ENCODE measurements around the gene GJD4. TPM values are rescaled to one million over a fixed set of nuclear protein-coding genes. Genes with fewer than 3 reads are reported as not detected.

The GJD4 gene
- polyA plus RNA-seq, 3 donors, result 0.09 to 0.21 TPM; not detected in 1

DNA sequence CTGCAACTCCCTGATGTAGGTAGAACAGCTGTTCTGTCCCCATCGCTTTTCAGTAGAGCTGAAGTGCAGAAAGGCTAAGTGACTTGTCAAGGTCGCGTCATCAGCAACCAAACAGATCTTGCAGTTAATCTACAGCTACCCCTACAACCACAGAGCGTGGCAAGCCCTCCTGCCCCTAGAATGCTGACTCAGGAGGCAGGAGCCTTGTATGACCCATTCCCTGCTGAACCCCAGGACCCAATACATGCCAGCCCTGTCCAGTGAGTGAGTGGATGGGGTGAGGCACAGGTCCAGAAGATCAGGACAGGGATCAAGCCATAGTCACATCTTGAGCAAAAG, 26.6 kb upstream of the GJD4 start:
- no peak for DNase-seq

DNA sequence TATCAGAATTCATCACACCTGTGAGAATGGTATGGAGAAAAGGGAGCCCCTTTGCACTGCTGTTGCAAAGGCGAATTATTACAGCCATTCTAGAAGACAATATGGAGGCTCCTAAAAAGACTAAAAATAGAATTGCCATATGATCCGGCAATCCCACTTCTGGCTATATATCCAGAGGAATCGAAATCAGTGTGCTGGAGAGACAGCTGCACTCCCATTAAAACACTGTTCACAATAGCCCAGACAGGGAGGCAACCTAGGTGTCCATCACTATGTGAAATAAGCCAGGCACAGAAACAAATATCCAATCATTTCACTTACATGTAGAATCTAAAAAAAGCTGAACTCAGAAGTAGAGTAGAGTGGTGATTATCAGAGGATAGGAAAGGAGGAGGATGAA, 26.0 kb upstream of the GJD4 start:
- DNase-seq, result no peak

DNA sequence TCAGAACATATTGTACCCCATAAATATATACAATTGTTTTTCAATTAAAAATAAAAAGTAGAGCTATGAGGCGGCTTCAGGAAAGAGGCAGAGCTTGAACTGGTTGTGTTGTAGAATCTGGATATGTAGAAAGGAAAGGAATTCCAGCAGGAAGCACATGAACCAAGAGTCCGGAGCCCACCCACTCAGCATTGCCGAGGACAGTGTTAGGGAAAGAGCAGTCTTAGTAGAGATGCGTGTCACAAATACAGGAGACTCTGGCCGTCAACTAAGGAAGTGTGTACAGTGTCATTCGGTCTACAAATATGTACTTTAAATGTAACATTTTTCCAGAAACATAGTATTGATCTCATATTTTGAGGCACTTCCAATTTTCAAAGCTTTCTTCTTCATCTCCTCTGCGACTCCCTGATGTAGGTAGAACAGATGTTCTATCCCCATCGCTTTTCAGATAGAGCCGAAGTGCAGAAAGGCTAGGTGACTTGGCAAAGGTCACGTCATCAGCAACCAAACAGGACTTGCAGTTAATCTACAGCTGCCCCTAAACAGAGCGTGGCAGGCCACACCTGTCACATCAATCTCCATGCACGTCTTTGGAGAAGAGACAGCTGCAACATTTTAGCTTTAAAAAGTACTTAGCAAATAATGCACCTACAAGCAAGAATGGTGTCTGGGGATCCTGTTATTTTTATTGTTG, 25.3 kb upstream of the GJD4 start:
- no peak for DNase-seq

DNA sequence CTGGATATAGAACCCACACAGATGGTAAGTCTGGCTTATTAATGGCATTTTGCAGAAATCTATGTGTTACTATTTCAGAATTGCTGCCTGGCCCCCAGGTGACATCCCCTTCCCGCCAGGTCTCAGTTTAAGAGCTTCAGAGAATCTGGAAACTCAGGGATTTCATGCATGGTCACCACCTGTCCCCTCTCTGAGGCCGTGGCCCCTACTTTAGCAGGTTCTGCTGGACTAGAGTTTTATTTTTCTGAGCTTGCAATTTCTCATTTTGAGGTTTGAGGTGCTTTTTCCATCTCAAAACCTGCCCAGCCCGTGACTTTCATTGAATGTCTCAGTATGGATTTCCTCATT, 24.7 kb upstream of the GJD4 start:
- DNase-seq, result no peak

DNA sequence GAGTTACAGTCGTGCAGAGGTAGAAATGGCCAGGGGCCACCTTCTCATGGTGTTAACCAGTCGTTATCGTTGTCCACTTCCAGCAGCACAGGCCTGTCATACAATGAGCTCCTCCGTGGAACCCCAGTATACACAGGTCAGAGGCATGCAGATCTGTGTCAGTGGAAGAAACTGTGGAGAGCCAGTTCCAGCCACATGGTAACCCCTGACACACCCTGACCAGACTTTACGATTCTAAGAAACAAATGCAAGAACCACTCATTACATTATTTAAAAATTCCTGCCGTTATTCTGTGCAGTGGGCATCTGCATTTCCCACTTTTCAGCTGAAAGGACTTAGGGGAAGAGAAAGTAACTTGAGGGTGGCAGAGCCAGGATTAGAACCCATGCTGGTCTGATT, 23.5 kb upstream of the GJD4 start:
- DNase-seq, result no peak

DNA sequence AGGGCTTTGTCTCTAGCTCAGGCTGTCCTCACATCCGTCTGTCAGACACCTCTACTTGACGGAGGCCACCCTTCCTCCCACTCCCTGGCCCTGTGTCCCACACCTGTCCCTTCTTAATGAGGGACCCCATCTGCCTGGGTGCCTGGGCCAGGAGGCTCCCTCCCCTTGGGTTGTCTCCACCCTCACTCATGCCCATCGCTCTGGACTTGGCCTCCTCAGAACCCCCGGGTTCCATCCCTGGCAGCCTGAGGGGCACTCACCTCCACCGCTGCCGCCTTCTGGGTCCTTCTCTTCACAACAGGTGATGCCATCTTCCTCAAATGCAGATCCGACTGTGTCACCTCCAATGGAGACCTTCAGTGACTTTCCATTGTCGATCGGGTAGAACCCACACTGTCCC, 20.2 kb upstream of the GJD4 start:
- no peak for DNase-seq

DNA sequence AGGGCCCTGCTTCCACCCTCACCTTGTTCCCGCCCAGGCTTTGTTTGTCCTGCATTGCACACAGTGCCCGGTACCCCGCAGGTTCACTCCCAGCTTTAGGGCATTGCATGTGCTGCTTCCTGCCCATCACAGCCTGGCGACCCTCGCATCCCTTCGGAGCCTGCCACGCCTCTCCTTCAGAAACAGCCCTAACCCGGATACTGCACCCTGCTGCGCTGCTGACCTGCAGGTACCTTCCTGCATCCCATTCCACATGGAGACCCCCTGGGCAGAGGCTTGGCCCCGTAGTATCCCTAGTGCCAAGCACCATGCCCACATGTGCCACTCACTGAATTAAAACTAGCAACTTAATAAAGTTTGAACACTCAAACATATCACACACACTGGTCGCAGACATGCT, 19.8 kb upstream of the GJD4 start:
- no peak for DNase-seq

DNA sequence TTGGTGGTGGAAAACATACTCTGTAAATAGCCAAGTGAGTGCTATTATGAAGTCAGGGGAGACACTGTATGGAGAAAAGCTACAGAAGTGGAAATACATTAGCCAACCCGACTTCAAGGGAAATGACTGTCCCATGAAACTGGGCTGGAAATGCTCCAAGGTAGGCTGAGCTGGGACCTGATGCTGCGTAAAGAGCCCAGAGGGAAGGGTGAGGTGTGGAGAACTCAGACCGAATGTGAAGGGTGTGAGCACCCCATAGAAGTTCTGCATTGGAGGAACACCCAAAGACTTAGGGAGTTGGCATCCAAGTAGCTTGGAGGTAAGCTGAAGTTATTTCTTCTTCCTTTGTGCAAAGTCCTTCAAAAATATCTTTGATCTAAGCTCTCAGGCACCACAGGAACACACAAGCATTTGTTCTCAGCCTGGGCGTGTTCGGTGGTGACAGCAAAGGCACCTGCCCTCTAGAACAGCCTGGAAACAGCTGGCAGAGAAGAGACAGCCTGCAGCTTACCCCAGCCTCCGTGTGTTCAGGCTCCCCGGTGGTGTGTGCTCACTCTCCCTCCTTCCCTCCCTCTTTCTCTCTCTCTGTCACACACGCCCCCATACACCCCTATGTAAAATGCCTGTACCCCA, 19.1 kb upstream of the GJD4 start:
- no peak for DNase-seq

DNA sequence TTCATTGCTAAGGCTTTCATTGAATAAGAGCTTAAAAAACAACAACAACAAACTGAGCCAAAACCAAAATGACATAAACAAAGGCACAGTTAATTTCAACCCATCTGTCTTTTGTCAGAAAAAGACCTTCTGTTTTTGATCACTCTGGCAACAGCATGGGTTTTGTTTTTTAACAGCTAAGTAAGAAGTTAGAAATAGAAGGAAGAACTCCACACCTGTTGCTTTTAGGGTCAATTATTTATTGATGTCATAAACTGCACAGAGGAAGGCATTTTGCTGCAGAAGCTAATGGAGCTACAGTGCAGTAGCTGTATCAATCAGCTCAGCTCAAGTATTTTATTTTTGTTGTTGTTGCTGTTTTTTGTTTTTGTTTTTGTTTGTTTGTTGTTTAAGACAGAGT, 16.3 kb upstream of the GJD4 start:
- no peak for DNase-seq

DNA sequence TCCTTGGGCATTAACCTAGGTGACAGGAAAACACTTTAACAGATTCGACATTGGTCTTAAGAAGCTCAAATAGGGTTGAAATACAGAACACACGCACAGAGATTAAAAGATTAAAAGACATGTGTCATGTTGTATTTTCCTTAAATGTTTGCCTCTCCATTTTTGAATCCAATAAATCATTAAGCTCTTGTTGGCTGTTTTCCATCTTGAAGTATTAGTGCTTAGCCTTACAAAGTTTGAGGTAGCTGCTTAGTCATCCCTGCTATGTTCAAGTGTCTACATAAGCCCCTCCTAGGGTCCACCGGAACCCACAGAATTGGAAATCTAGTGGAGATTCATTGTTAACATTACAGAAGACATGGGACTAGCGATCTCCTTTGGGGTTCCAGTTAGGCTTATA, 12.7 kb upstream of the GJD4 start:
- no peak for DNase-seq

DNA sequence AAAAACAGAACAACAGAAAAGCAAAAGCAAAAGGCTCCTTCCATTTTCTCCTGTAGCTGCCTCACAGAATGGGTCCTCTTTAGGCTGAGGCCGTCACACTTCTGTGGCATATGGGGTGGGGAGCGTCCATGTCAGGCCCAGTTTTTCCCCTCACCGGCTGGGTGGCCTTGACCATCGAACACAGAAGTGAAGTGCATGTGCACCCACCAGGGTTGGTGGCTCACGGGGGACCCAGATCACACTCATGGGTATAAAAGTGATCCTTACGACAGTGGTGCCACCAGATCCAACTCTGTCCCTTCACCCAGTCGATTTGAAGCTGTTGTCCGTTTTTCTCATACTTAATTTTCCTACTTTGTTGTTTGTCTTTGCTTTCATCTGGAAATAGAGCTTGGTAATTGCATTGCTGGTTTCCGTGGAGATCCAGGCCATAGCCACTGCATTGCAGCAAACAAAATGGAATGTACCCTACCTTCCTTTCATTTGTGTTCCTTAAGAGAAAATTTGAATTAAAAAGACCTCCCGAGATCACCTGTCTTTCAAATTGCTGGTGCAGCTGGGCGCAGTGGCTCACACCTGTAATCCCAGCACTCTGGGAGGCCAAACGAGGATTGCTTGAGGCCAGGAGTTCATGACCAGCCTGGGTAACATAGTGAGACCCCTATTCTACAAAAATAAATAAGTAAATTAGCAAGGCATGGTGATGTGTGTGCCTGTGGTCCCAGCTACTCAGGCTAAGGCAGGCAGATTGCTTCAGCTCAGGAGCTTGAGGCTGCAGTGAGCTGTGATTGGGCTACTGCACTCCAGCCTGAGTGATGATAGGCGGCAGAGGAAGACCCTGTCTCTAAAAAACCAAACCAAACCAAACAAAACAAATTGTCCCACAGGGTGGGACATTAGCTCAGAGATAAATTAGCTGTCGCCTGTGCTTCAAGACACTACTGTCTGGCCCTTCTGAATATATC, 10.7 kb upstream of the GJD4 start:
- DNase-seq, result no peak

DNA sequence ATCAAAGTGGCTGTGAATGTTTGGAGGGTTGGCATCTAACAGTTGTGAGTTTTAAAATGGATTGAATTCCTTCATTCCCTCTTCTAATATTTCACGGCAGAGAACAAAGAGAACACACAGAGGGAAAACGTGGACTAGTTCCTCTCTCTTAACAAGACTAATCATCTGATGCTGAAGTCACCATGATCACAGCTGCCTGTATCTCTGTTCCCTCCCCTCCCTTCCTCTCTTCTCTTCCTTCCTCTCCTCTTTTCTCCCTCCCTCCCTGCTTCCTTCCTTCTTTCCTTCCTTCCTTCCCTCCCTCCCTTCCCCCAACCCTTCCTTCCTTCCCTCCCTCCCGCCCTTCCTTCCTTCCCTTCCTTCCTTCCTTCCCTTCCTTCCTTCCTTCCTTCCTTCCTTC, 10.0 kb upstream of the GJD4 start:
- no peak for DNase-seq

DNA sequence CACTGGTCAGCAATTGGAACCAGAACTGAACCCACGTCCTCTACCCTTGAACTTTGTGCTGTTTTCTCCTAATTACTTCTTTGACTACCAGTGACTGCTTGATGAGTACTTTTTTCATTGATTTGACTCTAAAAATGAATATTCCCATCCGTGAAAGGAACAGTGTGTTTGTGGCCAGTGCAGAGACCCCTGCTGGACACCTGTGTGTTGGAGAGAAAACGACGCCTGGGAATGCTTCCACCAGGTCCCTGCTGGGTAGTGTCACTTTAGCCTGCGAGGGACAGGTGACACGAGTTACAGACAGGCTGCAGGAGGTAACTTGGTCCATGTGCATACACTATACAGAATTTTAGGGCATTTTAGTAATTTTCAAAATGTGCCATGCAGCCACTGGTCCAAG, 6.8 kb upstream of the GJD4 start:
- no peak for DNase-seq

DNA sequence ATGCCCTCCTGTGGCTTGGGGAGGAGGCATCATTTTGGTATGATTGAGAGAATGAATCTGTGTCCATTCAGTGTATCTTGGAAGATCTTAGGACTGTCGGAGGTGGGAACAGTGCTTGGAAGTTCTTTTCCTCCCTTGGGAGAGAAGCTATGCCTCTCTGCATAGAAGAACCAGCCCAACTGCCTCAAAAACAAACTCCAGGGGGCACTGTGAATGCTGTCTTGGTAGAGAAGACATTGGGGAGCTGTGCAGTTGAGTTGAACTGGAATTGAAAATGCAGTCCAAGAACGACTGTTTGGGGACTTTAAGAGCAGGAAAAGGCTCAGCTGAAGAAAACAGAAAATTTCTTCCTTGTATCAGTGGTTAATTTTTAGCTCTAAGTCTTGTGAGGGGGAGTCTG, 4.9 kb upstream of the GJD4 start:
- DNase-seq, result no peak

DNA sequence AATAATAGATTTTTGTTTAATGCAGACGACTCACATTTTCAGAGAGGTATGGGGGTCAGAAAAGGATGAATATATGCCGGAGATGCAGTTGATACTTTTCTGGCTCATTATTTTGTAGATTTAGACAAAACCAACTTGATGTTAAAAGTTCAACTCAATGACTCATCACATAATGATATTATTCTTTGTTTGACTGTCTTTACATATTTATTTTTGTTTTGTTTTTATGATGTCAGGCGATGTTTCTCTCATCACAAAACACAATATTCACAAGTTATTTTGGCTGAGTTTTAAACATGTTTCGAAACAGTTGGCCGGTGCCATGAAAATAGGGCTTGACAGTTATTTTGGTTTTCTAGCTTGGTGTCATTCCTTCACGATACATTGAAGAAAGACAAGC, 1.3 kb downstream of the GJD4 start:
- DNase-seq, result no peak

DNA sequence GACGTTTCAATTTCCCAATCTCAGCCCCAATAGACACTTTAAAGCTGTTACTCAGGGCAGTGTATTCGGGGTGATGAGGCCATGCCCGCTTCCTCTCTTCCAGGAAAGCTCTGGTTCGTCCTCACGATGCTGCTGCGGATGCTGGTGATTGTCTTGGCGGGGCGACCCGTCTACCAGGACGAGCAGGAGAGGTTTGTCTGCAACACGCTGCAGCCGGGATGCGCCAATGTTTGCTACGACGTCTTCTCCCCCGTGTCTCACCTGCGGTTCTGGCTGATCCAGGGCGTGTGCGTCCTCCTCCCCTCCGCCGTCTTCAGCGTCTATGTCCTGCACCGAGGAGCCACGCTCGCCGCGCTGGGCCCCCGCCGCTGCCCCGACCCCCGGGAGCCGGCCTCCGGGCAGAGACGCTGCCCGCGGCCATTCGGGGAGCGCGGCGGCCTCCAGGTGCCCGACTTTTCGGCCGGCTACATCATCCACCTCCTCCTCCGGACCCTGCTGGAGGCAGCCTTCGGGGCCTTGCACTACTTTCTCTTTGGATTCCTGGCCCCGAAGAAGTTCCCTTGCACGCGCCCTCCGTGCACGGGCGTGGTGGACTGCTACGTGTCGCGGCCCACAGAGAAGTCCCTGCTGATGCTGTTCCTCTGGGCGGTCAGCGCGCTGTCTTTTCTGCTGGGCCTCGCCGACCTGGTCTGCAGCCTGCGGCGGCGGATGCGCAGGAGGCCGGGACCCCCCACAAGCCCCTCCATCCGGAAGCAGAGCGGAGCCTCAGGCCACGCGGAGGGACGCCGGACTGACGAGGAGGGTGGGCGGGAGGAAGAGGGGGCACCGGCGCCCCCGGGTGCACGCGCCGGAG, 2.6 kb downstream of the GJD4 start:
- no peak for DNase-seq

DNA sequence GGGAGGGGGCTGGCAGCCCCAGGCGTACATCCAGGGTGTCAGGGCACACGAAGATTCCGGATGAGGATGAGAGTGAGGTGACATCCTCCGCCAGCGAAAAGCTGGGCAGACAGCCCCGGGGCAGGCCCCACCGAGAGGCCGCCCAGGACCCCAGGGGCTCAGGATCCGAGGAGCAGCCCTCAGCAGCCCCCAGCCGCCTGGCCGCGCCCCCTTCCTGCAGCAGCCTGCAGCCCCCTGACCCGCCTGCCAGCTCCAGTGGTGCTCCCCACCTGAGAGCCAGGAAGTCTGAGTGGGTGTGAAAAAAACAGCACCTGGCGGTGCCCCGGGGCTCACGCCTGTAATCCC, 3.2 kb downstream of the GJD4 start:
- no peak for DNase-seq

DNA sequence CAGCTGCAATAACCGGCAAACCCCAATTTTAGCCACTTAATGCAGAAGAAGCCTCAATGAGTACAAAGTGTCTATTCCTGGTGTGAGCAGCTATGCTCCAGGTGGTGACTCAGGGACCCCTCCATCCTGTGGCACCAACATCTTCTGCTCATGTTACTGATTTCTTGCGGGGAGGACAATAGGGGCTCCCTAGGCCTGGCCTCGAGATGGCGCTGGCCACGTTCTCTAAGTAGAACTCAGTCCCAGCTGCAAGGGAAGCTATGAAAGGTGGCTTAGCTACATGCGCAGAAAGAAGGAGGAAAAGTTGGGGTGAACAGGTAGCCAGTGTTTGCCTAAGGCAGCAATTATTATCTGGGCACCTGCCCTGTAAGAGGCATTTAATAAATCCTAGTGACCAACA, 6.6 kb downstream of the GJD4 start:
- DNase-seq, result no peak

DNA sequence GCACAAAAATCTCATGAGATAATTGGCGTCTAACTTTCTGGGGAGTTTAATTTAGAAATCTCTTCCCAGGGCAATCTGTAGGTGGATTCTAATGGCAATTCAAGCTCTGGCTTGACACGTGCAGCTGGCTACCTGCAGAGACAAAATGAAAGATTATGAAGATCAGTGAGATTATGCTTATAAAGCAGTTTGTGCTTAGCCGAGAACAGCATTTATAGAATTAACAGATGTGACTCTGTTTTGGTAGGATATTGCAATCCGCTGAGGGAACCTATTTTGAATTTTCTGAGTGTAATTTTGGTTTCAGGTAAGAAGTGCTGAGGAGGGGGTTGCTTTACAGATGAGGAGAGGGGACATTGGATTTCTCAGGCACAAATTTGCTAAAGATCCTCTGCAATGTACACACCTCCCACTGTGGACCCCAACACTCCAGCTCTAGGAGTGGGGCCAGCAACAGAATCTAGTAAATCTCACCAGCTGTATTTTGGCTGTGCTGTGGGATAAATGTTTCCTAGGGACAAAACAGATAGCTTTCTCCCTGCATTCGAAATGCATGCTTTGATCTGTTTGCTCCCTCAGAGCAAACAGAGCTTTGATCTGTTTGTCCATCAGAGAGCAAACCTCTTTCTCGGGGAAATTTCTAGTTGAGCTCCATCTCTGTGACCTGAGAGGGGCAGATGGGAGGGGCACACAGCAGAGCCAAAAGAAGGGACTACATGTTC, 7.4 kb downstream of the GJD4 start:
- no peak for DNase-seq

DNA sequence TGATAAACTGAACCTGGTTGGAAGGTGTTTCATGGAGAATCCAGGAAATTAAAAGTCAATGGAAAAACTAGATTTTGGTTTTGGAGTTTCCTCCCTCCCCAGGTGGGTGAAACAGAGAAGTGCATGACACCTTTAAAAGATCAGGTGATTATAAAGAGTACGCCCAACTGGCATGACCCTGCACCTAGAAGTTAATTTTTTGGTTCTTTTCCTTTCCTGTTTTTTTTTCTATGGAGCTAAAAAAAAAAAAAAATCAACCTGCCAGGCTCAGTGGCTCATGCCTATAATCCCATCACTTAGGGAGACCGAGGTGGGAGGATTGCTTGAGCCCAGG, 7.9 kb downstream of the GJD4 start:
- DNase-seq, result no peak

DNA sequence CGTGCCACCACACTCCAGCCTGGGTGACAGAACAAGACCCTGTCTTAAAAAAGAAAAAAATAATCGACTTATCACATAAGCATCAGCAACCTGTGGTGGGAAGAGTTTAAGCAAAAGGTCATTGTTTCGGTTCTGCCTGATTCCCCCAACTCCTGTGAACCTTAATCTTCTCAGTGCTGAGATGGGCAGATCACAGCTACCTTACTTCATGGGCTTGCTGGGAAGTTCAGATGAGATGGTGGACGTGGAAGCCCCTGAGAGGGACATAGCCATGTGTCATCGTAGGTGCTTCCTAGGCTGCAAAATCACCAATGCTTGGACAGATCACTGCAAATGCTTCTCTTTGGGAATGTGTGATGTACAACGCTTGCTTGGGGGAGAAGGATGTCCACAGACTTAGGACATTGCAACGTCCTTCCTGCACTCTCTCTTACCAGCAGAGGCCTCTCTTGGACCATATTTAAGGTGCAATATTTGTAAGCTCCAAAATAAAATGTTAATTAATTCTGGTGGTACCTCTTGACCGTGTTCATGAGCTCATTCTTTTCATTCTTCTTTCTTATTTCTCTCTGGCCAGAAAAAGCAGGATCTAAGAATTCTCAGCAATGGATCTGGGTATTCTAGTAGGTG, 8.6 kb downstream of the GJD4 start:
- no peak for DNase-seq

All from renal pelvis (tissue), 4 donors.